HL-60 (cell line): Measurements from ENCODE around the gene TARS1.

Source experiments
- DNase-seq, 2 experiments: peaks; one replicate each; pipeline ENCODE4 v3.0.0-alpha.2; 2010 to 2020; ENCODE audit warnings: low read depth in 1 of 2, low spot score in 1 of 2
- H3K27ac ChIP-seq: fragments of 250-450 bp; sonication (Bioruptor Pico); replicated peaks from 2 replicates; pipeline ENCODE4 v1.5.1; 2020; ENCODE audit warnings: mild to moderate bottlenecking, moderate library complexity
- H3K27me3 ChIP-seq: fragments of 250-450 bp; sonication (Bioruptor Pico); 2 replicates; pipeline ENCODE4 v1.5.1; 2021; ENCODE audit warnings: mild to moderate bottlenecking, moderate library complexity; ENCODE audit not compliant: insufficient read depth, poor library complexity, severe bottlenecking
- H3K4me3 ChIP-seq: replicated peaks from 2 replicates; pipeline ENCODE4 v1.5.1; 2011; ENCODE audit warnings: mild to moderate bottlenecking, control low read depth, low read length; ENCODE audit not compliant: insufficient read depth
- GABPA ChIP-seq: IDR thresholded peaks from 2 replicates; pipeline ENCODE4 v1.6.1; 2012; ENCODE audit warnings: low read depth
- POLR2AphosphoS5 ChIP-seq: IDR thresholded peaks from 2 replicates; pipeline ENCODE4 v1.6.1; 2012; ENCODE audit warnings: low read depth
- SPI1 ChIP-seq: IDR thresholded peaks from 2 replicates; pipeline ENCODE4 v1.6.1; 2012; ENCODE audit warnings: low read depth, mild to moderate bottlenecking, borderline replicate concordance
- TF ChIP-seq, protein P1 (sequence below): IDR thresholded peaks from one replicate; pipeline ENCODE4 v1.5.1; 2011; ENCODE audit warnings: low read length, control low read depth, inconsistent platforms; ENCODE audit not compliant: insufficient read depth
- TF ChIP-seq, protein P2 (sequence below): IDR thresholded peaks from 2 replicates; pipeline ENCODE4 v1.6.1; 2012; ENCODE audit warnings: low read depth; ENCODE audit not compliant: insufficient replicate concordance

Gene TARS1

DNA sequence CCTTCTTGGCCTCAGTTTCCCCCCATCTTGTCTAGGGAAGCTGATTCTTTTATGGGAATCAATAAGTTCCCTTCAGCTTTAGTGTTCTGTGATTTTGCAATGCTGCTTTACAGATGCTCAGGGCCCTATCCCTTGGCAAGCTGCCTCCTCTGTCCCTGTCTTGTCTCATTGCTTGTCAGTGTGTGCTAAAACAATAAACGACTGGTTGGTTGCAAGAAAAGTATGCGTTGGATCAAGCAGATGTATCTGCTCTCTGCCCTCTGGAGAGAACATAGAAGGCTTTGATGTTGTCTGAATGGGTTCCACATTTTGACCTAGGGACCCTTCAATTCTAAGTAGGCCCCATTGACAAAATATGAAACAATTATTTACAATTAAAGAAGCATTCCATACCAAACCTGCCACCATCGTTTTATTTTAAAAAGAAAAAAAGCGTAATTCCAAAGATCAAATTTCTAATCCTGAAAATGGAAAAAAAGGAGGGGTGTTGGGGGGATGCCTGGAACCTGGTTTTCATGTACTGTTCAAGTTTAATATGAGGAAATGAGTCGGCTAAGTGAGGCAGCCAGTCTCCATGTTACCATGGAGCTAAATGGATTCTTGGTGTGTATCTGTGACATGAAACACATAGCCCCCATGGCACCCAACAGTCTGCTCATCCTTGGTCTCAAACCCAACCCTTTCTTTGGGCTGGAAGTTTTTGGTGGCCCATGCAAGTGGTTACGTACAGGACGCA lies 31.2 kb upstream of the TARS1 start:
- Histone ChIP-seq H3K27me3 (no peaks in the 10 kb centered on the region), H3K4me3 (no peak overlapping the region), H3K27ac (no peak overlapping the region)
- DNase-seq: no peak
- TF ChIP-seq, protein P1, sequence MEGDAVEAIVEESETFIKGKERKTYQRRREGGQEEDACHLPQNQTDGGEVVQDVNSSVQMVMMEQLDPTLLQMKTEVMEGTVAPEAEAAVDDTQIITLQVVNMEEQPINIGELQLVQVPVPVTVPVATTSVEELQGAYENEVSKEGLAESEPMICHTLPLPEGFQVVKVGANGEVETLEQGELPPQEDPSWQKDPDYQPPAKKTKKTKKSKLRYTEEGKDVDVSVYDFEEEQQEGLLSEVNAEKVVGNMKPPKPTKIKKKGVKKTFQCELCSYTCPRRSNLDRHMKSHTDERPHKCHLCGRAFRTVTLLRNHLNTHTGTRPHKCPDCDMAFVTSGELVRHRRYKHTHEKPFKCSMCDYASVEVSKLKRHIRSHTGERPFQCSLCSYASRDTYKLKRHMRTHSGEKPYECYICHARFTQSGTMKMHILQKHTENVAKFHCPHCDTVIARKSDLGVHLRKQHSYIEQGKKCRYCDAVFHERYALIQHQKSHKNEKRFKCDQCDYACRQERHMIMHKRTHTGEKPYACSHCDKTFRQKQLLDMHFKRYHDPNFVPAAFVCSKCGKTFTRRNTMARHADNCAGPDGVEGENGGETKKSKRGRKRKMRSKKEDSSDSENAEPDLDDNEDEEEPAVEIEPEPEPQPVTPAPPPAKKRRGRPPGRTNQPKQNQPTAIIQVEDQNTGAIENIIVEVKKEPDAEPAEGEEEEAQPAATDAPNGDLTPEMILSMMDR: no peak
- no peak for TF ChIP-seq POLR2AphosphoS5
- TF ChIP-seq SPI1: no peak
- TF ChIP-seq, protein P2, sequence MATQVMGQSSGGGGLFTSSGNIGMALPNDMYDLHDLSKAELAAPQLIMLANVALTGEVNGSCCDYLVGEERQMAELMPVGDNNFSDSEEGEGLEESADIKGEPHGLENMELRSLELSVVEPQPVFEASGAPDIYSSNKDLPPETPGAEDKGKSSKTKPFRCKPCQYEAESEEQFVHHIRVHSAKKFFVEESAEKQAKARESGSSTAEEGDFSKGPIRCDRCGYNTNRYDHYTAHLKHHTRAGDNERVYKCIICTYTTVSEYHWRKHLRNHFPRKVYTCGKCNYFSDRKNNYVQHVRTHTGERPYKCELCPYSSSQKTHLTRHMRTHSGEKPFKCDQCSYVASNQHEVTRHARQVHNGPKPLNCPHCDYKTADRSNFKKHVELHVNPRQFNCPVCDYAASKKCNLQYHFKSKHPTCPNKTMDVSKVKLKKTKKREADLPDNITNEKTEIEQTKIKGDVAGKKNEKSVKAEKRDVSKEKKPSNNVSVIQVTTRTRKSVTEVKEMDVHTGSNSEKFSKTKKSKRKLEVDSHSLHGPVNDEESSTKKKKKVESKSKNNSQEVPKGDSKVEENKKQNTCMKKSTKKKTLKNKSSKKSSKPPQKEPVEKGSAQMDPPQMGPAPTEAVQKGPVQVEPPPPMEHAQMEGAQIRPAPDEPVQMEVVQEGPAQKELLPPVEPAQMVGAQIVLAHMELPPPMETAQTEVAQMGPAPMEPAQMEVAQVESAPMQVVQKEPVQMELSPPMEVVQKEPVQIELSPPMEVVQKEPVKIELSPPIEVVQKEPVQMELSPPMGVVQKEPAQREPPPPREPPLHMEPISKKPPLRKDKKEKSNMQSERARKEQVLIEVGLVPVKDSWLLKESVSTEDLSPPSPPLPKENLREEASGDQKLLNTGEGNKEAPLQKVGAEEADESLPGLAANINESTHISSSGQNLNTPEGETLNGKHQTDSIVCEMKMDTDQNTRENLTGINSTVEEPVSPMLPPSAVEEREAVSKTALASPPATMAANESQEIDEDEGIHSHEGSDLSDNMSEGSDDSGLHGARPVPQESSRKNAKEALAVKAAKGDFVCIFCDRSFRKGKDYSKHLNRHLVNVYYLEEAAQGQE: no peak
- no peak for TF ChIP-seq GABPA

DNA sequence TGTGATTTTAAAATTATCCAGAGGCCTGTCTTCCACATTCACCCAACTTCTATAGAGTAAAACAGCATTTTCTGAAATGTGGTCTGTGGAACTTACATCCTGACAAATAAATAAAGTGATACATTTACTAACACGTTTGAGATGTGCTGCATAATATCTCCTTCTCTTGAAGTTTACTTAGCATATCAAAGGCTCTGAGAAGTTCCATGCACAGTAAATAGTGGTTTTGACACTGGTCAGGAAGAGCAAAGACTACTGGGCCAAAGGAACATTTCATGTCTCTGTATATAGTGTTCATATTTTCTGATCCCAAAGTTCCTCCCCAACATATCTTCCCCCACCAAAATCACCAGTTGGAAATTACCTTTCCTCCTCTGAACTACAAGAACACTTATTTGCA lies 30.5 kb upstream of the TARS1 start:
- Histone ChIP-seq H3K4me3 (no peak overlapping the region), H3K27me3 (no peaks in the 10 kb centered on the region), H3K27ac (no peak overlapping the region)
- TF ChIP-seq SPI1 (no peak), GABPA (no peak), POLR2AphosphoS5 (no peak)
- TF ChIP-seq, protein P2: no peak
- TF ChIP-seq, protein P1: no peak
- DNase-seq: no peak

DNA sequence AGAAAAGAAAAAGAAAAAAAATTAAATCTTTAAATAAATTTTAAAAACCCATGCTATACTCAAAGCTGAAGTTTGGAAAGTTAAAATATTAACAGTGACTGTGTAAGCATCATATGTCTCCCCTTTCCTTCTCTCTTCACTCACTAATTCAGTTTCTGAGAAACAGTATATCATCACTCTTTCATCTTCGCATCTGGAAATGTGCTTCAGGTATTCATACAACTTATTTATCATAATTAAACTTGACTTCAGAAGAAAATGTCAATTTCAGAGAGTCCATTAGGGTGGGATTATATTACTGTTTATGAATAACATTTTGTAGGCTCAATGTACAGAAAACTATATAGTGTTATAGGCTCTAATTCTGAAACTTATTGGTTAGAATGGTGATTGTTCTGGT lies 29.3 kb upstream of the TARS1 start:
- Histone ChIP-seq H3K27me3 (no peaks in the 10 kb centered on the region), H3K4me3 (no peak overlapping the region), H3K27ac (no peak overlapping the region)
- TF ChIP-seq SPI1 (no peak), POLR2AphosphoS5 (no peak), GABPA (no peak)
- TF ChIP-seq, protein P1: no peak
- TF ChIP-seq, protein P2: no peak
- no peak for DNase-seq
